ENCODE measurements around the gene NOL9. TPM values are rescaled to one million over a fixed set of nuclear protein-coding genes. Genes with fewer than 3 reads are reported as not detected.

Gene NOL9
- total RNA-seq, 4 donors from 2014 or later = 16.6 to 25.0 (median 21.1) TPM

DNA sequence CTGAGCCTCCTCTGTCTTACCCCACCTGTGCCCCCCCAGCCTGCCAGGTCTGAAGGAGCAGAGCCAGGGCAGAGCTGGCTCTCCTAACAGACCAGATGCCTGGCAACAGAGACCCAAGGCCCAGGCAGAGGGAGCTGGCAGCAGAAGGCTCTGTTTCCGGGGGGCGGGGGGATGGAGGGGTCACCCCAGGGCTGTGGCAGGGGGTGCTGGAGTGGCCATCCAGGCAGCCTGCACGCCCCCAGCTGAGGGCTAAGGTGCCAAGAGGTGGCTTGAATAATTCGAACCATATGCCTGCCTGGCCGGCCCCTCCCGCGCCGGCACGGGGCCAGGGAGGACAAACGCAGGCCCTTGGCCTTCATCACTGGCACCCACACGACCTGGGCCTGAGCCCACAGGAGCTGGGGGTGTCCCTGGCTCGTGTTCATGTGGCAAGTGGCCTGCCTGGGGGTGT, 46.8 kb downstream of the NOL9 start:
- TF ChIP-seq EP300 (IDR thresholded peaks at IDR 0.05) = no peak
- TF ChIP-seq, protein P1, sequence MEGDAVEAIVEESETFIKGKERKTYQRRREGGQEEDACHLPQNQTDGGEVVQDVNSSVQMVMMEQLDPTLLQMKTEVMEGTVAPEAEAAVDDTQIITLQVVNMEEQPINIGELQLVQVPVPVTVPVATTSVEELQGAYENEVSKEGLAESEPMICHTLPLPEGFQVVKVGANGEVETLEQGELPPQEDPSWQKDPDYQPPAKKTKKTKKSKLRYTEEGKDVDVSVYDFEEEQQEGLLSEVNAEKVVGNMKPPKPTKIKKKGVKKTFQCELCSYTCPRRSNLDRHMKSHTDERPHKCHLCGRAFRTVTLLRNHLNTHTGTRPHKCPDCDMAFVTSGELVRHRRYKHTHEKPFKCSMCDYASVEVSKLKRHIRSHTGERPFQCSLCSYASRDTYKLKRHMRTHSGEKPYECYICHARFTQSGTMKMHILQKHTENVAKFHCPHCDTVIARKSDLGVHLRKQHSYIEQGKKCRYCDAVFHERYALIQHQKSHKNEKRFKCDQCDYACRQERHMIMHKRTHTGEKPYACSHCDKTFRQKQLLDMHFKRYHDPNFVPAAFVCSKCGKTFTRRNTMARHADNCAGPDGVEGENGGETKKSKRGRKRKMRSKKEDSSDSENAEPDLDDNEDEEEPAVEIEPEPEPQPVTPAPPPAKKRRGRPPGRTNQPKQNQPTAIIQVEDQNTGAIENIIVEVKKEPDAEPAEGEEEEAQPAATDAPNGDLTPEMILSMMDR (IDR thresholded peaks at IDR 0.05) = no peak
- TF ChIP-seq POLR2A (IDR thresholded peaks at IDR 0.05; ENCODE audit: low read depth) = no peak
- TF ChIP-seq POLR2AphosphoS5 (IDR thresholded peaks at IDR 0.05) = no peak
- WGBS = 76% methylated on average over 8 of the region's 12 CpGs
- no peaks in the 10 kb centered on the region for H3K36me3 ChIP-seq
- H3K4me3 ChIP-seq = no peak overlapping the region
- peaks cover 3 to 6% (median 4%) of the 10 kb centered on the region in 4 donors for H3K4me1 ChIP-seq
- intact Hi-C loops (cut with DNase I) = no loop called here
- peaks cover 0 to 35% (median 0%) of the 10 kb centered on the region in 4 donors for H3K27me3 ChIP-seq
- DNase-seq (ENCODE audit: extremely low spot score) = no peak
- no peaks in the 10 kb centered on the region for H3K9me3 ChIP-seq
- H3K27ac ChIP-seq (replicated peaks in 1 of 4) = no peak overlapping the region

DNA sequence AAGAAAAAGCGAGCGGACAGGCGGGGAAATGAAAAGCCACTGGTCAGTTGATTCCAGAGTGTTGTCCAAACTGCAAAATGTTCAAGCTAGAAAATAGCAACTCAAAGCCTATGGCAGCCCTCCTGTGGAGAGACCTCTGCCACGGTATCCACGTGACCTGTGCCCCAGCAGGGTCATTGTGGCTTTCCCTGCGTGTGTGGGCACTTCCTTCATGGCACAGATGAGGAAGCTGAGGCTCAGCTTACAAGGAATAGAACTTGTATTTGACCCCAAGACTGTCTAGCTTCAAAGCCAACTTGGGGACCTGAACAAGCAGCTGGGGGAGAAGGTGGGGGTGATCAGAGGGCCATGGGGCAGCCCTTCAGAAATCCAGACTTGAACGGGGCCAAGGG, 47.3 kb downstream of the NOL9 start:
- no peak for DNase-seq (ENCODE audit: extremely low spot score)
- Histone ChIP-seq H3K27me3 (peaks cover 0 to 38% (median 0%) of the 10 kb centered on the region in 4 donors), H3K9me3 (no peaks in the 10 kb centered on the region), H3K36me3 (no peaks in the 10 kb centered on the region), H3K4me3 (no peak overlapping the region), H3K4me1 (peaks cover 8 to 10% (median 9%) of the 10 kb centered on the region in 4 donors), H3K27ac (replicated peaks in 1 of 4) (no peak overlapping the region)
- no peak for TF ChIP-seq POLR2A (IDR thresholded peaks at IDR 0.05; ENCODE audit: low read depth)
- no peak for TF ChIP-seq EP300 (IDR thresholded peaks at IDR 0.05)
- TF ChIP-seq POLR2AphosphoS5 (IDR thresholded peaks at IDR 0.05) = no peak
- TF ChIP-seq, protein P1 (IDR thresholded peaks at IDR 0.05) = no peak
- intact Hi-C loops (cut with DNase I) = no loop called here
- 68% methylated on average over 6 of the region's 7 CpGs for WGBS

GRCh38 chr1:6506210-6507036, 47.9 kb downstream of the NOL9 start:
- no peak for DNase-seq (ENCODE audit: extremely low spot score)
- Histone ChIP-seq H3K27me3 (peaks cover 0 to 41% (median 0%) of the 10 kb centered on the region in 4 donors), H3K4me3 (no peak overlapping the region), H3K9me3 (no peaks in the 10 kb centered on the region), H3K4me1 (peaks cover 13 to 15% (median 14%) of the 10 kb centered on the region in 4 donors), H3K27ac (replicated peaks in 1 of 4) (no peak overlapping the region), H3K36me3 (no peaks in the 10 kb centered on the region)
- 87% methylated on average over 25 of the region's 31 CpGs for WGBS
- intact Hi-C loops (cut with DNase I) = no loop called here
- TF ChIP-seq POLR2A (IDR thresholded peaks at IDR 0.05; ENCODE audit: low read depth) = no peak
- TF ChIP-seq EP300 (IDR thresholded peaks at IDR 0.05) = no peak
- TF ChIP-seq, protein P1 (IDR thresholded peaks at IDR 0.05) = no peak

GRCh38 chr1:6505367-6506209, 48.7 kb downstream of the NOL9 start:
- DNase-seq (ENCODE audit: extremely low spot score) = no peak
- no peak overlapping the region for H3K4me3 ChIP-seq
- H3K4me1 ChIP-seq = peaks cover 13 to 18% (median 17%) of the 10 kb centered on the region in 4 donors
- intact Hi-C loops (cut with DNase I) = no loop called here
- WGBS = 95% methylated on average over 12 of the region's 31 CpGs
- no peaks in the 10 kb centered on the region for H3K9me3 ChIP-seq
- no peak overlapping the region for H3K27ac ChIP-seq (replicated peaks in 1 of 4)
- H3K36me3 ChIP-seq = no peaks in the 10 kb centered on the region
- TF ChIP-seq EP300 (IDR thresholded peaks at IDR 0.05) (no peak), POLR2A (IDR thresholded peaks at IDR 0.05; ENCODE audit: low read depth) (no peak), POLR2AphosphoS5 (IDR thresholded peaks at IDR 0.05) (no peak)
- TF ChIP-seq, protein P1 (IDR thresholded peaks at IDR 0.05) = no peak
- peaks cover 0 to 41% (median 0%) of the 10 kb centered on the region in 4 donors for H3K27me3 ChIP-seq
